HG03066 (cell line): ENCODE measurements around the gene CREB5.

Experiments
- ATAC-seq: cut with Tn5 transposase; IDR thresholded peaks from one replicate; pipeline ENCODE4 v1.9.1; 2021; ENCODE audit warnings: low read depth; ENCODE audit not compliant: unreplicated experiment

The CREB5 gene

DNA sequence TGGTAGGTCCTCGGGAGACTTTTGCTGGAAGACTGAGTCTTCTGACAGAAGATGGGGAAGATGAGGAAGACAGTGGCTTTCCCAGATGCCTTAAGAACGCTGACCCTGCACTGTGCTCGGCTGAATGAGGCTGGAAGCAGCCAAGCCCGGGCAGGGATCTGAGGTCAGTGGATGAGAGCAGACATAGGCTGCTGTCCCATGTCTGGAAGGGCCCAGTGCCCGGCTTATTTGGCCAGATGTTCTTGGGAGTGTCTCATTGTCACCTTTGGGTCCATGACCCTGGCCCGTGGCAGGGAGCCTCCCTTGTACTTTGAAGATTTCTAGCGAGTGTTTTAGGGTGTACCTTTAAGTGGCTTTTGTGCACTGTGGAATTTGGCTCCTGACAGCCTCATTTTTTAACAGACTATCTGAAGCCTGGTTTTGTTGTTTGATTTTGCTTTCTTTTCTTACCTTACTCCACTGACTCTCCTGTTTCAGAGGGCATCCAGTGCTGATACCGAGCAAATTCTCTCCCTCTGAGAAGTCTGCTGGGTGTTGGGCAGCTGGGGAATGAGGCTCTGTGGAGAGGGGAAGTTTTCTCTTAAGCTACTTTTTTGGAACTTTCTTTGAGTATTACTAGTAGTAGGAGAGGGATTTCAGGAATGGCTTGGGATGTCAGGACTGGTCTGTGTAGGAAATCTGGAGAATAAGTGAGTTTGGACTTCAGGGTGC lies 61.4 kb downstream of the CREB5 start:
- ATAC-seq: no peak

DNA sequence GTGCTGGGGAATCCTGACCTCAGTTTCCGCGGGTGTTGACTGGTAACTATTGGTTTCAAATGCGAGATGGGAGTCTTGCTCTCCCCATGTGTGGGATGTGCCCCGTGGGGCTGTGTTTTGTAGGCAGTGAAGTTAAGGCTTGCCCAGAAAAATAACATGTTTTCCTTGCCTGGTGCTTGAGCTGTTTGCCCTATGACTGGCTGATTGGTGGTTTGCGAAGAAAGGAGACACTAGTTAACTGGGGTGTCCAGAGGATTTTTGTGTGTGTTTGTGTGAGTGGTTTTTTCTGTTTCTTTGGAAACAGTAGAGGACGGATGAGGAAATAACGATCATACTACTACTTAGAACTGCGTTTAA lies 61.9 kb downstream of the CREB5 start:
- ATAC-seq: no peak

DNA sequence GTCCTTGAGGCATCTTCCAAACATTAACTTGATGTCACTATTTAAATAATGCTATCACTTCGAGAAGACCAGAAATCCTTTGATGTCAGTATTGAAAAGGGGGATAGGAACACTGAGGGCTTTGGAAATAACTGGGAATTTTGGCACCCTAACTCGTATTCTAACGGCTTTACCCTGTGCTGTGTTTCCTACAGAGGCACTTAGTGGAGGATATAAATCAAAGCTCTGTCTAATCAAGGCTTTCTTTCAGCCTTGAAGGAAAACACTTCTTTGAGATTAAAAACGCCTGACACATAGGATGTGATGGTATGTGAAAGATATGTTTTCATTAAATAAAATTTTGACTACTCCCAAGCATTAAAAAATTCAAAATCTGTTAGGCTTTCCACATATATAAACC lies 62.3 kb downstream of the CREB5 start:
- no peak for ATAC-seq

DNA sequence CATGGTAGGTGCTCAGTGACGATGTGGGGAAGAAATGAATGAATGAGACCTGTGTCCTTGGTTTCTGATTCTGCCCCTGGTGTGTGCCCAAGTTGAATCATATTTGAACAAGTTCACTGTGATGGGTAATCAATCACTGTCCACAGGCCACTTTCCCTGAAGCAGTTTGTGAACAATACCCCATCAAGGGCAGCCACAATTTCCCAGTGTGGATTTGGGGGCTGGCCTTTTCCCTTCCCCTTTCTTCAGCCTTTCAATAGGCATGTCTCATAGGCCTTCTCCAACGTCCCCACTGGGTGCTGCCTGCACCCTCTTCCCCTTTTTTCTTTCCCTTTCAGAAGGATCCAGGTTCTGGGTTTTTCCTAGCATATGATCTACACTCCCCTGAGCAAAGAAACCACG lies 64.7 kb downstream of the CREB5 start:
- ATAC-seq: no peak

DNA sequence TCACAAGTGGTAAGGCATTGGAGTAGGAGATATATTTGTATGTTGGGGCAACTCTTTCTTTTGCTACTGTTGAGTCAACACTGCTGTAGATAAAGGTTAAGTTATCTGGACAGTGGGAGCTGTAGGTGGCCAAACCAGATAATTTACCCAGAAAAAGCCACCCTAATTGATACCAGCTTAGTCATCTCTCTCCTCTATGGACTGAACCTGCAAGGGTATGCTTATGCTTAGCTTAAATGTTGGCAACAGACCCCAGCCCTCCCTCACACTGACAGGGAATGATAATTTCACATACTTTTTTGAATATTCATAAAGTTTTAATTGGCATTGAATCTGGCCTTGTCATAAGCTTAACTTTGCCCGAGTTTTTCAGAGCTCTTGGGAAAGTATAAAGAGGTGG lies 66.3 kb downstream of the CREB5 start:
- ATAC-seq: no peak

DNA sequence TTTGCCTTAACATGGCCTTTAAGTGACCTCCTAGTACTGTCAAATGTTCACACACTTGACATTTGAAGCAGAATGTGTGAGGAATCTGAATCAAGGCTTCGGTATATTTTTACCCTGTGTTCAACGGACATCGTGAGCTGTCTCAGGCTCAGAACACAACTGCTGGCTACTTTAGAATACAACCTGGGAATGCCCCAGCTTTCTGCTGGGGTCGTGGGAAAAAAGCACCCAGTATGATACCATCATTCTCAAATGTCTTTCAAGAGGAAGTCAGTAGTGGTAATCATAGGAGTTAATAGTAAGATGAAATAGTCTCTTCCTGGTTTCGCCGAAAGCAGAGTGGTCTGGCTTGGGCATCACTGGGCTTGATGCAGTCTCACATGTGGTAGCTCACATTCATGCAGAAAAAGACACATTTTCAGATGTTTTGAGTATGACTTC lies 67.2 kb downstream of the CREB5 start:
- ATAC-seq: peak; percentile 75

DNA sequence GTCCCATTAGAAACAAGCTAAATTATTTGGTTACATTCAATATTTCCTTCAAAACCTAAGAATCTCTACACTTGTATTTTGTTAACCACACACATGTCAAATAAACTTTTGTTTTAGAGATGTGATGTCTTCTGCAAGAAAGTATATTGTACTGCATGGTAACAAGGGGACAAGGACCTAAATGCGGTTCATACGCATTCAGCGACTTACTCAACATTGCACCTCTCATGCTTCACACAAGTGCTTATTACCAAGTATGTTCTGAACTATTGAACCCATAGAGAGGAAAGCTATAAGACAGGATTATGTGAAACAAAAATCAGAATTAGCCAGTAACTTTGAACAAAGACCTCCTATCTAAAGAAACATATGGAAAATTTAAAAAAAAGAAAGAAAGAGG lies 68.3 kb downstream of the CREB5 start:
- no peak for ATAC-seq

DNA sequence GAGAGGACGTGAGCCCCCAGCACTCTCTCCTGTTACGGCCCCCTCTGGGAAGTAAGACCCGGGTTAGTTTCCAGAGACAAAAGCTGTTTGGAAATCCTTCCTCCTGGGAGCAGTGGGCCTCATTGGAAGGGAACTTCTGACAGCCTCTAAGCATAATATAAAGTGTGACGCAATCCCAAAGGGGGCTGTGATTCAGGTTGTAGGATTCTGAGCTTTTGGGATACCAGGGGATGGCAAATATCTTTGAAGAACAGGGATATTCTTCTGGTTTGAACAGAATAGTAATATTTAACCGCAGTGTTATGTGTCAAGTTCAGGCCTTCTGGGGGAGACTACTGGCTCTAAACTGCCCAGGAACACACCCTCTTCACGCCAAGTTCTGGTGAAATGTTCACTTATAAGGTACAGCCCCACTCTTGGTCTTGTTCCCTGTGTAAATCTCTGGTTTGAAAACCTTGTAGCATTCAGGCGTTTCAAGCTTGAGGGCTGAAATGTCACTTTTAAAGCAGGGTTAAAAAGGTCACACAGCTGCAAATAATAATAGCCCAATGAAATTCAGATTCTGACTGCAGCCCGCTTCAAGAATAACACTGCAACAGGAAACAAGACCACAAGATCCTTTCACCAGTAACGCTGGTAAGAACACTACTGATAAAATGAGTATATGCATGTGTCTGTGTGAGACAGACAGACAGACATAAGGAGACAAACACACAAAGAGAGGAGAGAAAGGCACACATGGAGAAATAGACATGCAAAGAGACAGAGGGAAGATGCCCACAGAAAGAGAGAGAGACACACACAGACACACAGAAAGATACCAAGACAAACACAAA lies 69.0 kb downstream of the CREB5 start:
- peak; percentile 61 for ATAC-seq

DNA sequence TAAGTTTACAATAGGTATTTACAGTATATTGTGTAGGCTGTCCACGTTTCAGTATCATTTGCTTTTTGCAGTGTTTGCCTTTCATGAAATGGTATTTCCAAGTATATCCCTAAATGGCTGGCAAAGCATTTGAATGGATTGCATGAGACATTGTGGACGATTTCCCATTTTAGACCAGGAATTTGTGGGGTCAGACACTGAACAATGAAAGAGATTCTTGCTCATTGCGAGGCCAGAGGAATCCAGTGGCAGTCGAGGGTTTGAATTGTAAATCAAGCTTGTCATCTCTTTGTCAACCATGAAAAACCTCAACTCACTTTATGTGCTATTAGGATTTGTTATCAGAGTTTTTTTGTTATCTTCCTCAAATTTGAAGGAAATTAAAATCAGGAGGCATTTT lies 70.8 kb downstream of the CREB5 start:
- ATAC-seq: no peak

DNA sequence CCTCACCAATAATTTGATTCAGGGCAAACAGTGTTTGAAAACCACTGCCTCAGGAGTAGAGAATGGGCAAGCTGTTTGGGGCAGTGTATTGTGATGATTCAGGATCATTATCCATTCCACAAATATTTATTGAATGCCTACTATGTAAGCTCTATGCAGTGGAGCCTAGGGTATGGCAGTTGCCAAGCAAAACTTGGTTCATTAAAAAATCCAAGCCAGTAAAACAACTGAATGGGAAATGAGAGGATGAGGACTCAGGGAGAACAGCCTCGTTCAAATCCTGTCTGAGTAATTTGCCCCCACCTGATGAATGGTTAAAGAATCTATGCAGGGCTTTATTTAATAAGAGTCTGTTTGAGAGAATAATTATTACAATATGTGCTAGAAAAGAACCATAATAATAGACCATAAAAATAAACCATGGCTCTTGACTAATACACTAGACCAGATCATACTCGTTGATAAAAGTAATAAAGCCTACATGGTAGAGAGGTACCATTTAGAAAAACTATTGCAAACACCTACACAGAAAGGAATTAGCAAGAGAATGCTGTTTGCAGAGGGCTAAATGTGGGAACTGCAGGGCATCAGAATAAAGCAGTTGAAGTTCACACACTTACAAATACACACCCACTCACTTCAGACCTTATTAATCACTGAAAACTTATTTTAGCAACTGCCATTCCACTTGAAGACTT lies 71.7 kb downstream of the CREB5 start:
- ATAC-seq: no peak

DNA sequence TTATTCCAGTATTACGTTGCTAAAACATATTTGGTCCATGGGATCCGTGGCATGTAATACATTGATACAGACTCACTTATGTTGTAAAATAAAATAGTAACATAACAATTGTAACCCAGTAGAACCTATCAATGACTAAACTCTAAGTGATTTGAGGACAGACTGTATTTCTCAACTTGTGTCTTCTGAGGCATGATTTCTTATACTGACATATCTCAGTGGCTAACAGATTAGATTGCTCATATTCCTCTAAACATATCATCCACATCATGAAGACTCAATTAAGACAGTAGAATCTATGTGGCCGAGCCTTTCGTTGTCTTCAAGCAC lies 72.3 kb downstream of the CREB5 start:
- no peak for ATAC-seq

DNA sequence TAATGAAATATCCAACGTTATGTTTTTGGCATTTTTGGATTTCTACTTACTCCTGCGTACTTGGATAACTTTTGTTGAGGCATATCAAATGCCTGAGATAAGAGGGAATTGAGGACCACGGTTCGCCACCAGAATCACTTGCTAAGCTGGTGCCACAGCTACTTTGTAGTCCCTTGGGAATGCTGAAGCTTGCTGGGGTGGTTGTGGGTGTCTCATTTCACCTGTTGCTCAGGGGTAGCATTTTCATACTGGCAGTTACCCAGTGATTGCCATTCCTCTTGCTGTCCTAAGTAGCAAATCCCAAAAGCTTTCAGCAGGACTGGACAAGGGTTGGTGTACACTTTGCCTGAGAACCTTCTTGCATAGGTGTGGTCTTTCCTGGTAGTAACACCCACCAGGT lies 75.2 kb downstream of the CREB5 start:
- no peak for ATAC-seq

DNA sequence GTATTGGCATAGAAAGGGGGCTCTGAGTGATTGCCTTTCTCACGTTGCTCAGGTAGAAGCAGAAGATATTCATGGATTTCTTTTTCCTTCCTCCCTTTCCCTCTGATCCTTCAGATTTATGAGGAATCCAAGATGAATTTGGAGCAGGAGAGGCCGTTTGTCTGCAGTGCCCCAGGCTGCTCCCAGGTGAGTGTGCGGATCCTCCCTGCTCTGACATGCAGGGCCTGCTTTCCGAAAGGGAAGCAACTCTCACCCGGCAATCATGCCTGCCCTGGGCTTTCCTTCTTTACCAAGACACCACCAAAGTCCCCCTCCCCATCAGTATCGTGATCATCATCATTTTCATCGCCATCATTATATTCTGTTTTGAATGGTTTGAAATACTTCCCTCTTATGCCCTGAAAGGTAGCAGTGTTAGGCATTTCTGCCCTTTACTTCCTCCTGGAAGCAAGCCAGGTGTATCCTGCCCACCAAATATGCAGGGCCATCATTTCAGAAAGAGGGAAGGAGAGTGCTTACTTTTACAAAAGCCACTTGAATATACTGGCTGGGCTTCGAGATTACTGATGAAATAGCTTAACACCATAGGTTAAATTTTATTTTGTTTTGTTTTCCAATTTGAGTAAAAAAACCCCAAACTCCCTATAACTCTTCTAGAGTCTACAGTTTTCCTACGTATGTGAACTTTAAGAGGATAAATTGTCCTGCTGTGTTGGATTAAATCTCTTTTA lies 75.9 kb downstream of the CREB5 start:
- no peak for ATAC-seq

DNA sequence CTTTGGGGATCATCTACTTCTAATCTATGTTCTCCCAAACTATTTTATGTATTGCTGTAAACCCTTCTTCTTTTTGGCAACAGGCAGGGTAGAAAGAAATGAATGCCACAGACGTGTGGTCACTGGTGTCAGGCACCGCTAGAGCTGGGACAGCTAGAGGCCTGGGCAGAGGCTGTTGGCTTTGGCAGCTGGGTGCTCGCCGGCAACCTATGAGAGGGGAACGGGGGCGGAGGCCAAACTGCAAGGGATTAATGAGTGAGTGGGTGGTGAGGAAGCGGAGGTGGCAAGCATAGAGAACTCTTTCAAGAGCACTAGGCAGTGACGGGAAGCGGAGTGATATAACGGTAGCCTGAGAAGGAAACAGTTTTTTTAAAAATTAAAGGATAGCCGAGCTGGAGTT lies 78.5 kb downstream of the CREB5 start:
- ATAC-seq: no peak

DNA sequence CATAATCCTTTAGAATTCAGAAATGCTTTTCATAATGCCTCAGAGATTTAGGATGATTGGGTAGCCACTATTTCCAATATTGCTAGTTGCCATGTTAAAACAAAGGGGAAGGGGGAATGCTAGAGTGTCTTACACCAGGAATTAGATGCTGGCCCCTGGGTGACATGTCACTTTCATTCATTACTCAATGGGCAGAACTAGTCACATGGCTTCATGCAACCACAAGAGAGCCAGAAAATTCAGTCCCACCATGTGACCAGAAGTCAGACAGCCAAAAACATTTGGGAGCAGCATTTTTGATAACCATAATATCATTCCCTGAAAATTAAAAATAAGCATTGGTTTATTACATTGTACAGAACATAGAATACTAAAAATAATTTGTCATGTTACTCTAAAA lies 81.2 kb downstream of the CREB5 start:
- ATAC-seq: no peak

DNA sequence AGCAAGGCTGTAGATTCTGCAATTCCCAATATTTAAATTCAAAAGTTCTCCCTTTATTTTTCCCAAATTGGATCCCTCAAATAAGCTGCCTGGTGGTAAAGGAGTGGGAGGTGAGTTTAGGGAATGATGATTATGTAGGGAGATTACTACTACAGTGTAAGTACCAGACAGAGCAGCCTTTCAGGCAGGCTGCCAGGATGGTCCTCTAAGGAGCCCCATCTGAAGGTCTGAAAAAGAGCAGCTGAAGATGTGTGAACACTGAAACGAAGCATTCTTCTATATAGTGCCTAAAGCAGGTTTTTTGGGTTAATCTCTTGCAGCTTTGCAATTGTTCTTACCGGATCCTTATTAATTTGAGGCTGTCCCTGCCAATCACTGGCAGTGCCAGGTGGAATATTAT lies 84.7 kb downstream of the CREB5 start:
- ATAC-seq: no peak

DNA sequence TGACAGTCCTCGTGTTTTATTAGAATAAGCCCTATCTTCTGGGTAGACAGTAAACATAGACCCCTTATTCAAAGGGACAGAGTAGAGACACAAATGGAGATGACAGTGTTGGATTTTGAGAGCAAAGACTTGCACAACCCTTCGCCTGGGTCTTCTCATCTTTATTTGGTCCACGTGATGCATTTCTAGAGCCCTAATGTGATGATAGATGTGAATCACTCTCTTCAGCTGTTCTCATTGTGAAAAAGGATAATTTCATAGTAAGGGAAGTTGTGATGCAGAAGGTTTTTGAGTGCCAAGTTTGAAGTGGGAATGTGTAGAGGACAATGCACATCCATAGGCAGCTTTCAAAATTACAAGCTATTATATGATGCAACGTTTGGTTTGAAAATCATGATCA lies 86.3 kb downstream of the CREB5 start:
- no peak for ATAC-seq

DNA sequence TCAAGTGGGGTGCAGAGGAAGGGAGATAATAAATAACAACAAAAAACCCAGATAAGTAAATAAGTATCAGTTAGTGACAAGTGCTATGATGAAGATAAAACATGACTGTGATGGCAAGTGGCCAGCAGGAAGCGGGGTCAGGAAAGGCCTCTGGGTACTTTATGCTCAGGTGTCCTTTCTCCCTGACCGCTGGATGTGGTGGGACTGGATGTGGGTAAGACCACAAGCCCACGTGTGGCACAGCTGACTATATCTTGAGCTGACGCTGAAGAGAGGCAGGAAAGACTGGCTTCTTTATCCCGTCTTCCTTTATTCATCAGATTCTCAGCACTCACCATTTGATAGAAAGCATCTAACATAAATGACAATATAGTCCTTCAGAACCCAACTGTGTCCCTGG lies 87.8 kb downstream of the CREB5 start:
- no peak for ATAC-seq

DNA sequence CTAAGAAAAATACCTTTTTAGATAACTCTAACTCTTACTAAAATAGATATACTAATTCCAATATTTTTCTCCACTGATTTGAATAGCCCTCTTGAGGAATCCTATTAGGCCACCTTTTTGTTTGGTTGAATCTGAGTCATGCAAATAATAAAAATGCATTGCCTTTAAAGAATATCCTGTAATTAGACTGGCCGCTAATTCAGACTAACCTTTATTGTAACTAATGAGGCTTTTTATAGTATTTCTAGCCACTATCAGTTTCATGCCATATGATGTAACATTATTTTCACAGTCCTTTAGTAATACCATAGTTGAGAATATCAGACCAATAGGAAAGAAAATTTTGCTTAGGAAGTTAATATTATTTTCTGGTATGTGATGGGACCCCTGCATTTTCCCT lies 90.1 kb downstream of the CREB5 start:
- no peak for ATAC-seq

DNA sequence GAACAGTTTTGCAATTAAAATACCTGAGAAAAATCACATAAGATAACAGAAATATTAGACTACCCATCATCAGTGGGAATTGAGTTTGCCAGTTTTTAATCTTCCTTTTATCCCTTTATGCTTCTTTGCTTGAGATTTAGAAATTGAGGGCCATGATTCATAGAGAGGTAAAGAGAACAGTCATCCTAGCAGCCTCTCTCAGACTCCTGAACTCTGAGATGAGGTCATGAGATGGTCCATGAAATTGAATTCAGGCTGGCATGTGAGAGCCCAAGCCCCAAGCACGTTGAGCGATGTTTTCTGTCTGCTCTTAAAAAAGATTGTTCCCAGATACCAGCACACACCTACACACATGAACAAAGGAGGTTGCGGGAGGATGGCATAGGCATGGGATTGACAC lies 91.1 kb downstream of the CREB5 start:
- no peak for ATAC-seq

DNA sequence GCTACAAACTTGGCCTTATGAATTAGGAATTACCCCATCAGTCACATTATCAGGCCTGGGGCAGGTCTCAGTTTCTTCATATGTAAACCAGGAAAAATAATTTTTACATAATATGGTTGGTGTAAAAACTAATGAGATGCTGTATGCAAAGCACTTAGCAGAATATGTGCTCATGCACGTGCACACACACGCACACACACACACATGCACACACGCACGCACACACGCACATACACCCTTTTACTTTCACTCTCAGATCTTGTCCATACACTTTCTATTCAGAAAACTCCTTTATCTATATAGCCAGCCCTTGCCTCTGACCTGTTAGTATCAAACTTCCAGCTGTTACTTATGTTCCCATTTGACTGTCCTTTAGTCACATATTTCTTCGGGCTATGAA lies 92.7 kb downstream of the CREB5 start:
- no peak for ATAC-seq
